ENCODE measurements around the gene SLC39A8. TPM values are rescaled to one million over a fixed set of nuclear protein-coding genes. Genes with fewer than 3 reads are reported as not detected.

Gene SLC39A8
- total RNA-seq, 4 donors from 2014 or later, result 15.0 to 24.1 (median 20.2) TPM

GRCh38 chr4:102345795-102346100 lies 466 bp upstream of the SLC39A8 start:
- WGBS, result 24% methylated on average over 5 of the region's 5 CpGs
- no peak overlapping the region for H3K27ac ChIP-seq

DNA sequence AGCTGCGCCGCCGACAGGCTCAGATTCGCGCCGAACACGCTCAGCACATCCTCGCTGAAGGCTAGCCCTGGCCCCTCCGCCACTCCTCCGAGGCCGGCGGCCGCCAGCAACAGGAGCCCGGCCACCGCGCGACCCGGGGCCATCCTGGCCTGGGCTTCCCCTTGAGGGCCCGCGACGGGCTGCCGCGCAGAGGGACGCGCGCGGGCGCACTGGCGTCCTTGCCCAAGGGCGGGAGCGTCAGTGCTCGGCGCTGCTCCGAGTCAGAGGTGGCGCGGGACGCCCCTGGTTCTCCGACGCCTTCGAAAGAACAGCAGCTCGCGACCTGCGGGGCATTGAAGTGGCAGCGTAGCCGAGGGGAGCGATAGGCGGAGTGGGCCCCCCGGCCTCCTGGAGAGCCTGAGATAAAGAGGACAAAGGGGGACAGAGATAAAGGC lies 745 bp downstream of the SLC39A8 start:
- no peaks in the 10 kb centered on the region for H3K27me3 ChIP-seq
- H3K9me3 ChIP-seq, result no peaks in the 10 kb centered on the region
- TF ChIP-seq EP300 (IDR thresholded peaks at IDR 0.05) (no peak), POLR2A (IDR thresholded peaks at IDR 0.05) (no peak), CTCF (IDR thresholded peaks at IDR 0.05) (no peak), POLR2AphosphoS5 (IDR thresholded peaks at IDR 0.05) (no peak)
- peak overlapping the region; percentile 85 for H3K27ac ChIP-seq
- WGBS, result 0% methylated on average over 16 of the region's 48 CpGs
- peak; percentile 77 to 84 for DNase-seq (ENCODE audit: low spot score in 2 of 2)
- peaks cover 24% of the 10 kb centered on the region for H3K4me1 ChIP-seq
- H3K36me3 ChIP-seq, result no peaks in the 10 kb centered on the region
- H3K4me3 ChIP-seq, result peak overlapping the region; percentile 80

More at GRCh38 chr4:102345795-102346100, 466 bp upstream of the SLC39A8 start:
- Histone ChIP-seq H3K36me3 (no peaks in the 10 kb centered on the region), H3K27me3 (no peaks in the 10 kb centered on the region), H3K4me1 (peaks cover 24% of the 10 kb centered on the region), H3K4me3 (peak overlapping the region; percentile 80), H3K9me3 (no peaks in the 10 kb centered on the region)
- TF ChIP-seq EP300 (IDR thresholded peaks at IDR 0.05) (no peak), POLR2A (IDR thresholded peaks at IDR 0.05) (no peak), CTCF (IDR thresholded peaks at IDR 0.05) (no peak), POLR2AphosphoS5 (IDR thresholded peaks at IDR 0.05) (no peak)
- no peak for DNase-seq (ENCODE audit: low spot score in 2 of 2)

DNA sequence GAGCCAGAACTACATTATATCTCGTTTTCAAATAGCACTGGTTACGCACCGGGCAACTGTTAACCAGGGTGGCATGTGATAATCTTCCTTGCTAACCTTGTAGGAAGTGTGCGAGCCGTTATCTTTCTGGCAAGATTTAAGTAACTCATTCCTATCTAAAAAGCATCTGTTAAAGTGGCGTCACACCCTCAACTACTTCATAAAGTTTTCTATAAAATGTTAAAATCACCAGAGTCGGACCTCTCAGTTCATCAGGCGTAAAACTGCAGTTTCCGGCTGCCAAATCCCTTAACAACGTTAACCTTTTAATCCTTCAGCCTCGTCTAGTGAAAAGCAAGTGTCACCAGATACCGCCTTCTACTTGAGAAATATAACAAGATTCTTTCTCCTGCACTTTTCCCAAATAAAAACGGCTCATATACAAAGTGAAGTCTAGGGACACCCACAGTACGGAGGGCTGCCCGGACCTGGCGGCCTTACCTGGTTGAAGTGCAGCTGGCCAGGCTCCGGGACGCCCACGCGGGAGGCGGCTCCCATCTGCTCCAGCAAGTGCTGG lies 1.2 kb downstream of the SLC39A8 start:
- 4% methylated on average over 21 of the region's 21 CpGs for WGBS
- DNase-seq (ENCODE audit: low spot score in 2 of 2), result no peak
- TF ChIP-seq POLR2AphosphoS5 (IDR thresholded peaks at IDR 0.05) (no peak), EP300 (IDR thresholded peaks at IDR 0.05) (no peak), POLR2A (IDR thresholded peaks at IDR 0.05) (no peak), CTCF (IDR thresholded peaks at IDR 0.05) (no peak)
- Histone ChIP-seq H3K4me1 (peaks cover 24% of the 10 kb centered on the region), H3K9me3 (no peaks in the 10 kb centered on the region), H3K36me3 (no peaks in the 10 kb centered on the region), H3K27ac (peak overlapping the region; percentile 85), H3K4me3 (peak overlapping the region; percentile 80), H3K27me3 (no peaks in the 10 kb centered on the region)

- Histone ChIP-seq H3K4me1 (peaks cover 24% of the 10 kb centered on the region), H3K36me3 (no peaks in the 10 kb centered on the region), H3K27me3 (no peaks in the 10 kb centered on the region), H3K9me3 (no peaks in the 10 kb centered on the region), H3K27ac (no peak overlapping the region), H3K4me3 (no peak overlapping the region)
- no peak for TF ChIP-seq EP300 (IDR thresholded peaks at IDR 0.05)
- no peak for TF ChIP-seq POLR2AphosphoS5 (IDR thresholded peaks at IDR 0.05)
- no peak for TF ChIP-seq CTCF (IDR thresholded peaks at IDR 0.05)
- no peak for TF ChIP-seq POLR2A (IDR thresholded peaks at IDR 0.05)
- 84% methylated on average over 3 of the region's 3 CpGs for WGBS
- no peak for DNase-seq (ENCODE audit: low spot score in 2 of 2)
These were observed 2.7 kb downstream of the SLC39A8 start for GRCh38 chr4:102342404-102343074.

DNA sequence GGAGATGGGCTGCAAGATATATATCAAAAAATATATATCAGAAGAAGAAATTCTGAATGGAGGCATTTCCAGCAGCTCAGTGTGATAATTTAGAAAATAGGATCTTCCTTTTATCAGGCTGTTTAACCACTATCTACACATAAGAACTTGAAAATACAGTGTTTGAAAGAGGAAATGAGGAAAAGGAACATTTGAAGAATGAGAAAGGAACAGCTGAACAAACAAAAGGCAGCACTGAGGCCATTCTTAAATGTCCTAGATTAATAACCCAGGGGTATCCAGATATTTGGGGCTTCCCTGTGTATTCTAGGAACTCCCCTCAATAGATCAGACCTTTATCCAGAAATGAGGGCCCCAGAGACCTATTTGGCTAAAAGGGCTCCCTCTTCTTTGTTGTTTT lies 4.1 kb downstream of the SLC39A8 start:
- TF ChIP-seq POLR2AphosphoS5 (IDR thresholded peaks at IDR 0.05), result no peak
- no peak for TF ChIP-seq CTCF (IDR thresholded peaks at IDR 0.05)
- no peak for TF ChIP-seq EP300 (IDR thresholded peaks at IDR 0.05)
- no peak overlapping the region for H3K4me3 ChIP-seq

More for the DNA sequence above, 4.1 kb downstream of the SLC39A8 start:
- Histone ChIP-seq H3K27me3 (no peaks in the 10 kb centered on the region), H3K36me3 (no peaks in the 10 kb centered on the region), H3K4me1 (peaks cover 24% of the 10 kb centered on the region), H3K9me3 (no peaks in the 10 kb centered on the region), H3K27ac (no peak overlapping the region)
- DNase-seq (ENCODE audit: low spot score in 2 of 2), result no peak

Measured in suprapubic skin (tissue), 4 donors.